ENCODE results near the gene SERPINA12.

DNA sequence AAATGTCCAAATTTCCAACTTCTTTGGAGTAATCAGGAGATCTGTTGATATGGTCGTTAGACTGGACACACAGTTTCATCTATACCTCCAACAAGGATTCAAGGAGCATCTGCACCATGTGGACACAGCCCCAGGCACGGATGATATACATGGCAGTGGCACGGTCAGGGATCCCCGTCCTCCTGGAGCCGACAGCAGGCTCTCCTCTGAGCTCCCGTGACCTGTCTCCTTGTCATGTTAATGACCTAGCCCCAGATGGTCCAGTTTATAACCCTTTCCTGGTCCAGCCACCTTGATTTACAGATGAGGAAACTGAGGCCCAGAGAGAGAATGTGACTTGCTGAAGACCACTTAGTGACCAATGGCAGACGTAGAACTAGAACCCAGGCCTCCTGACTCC, 35.5 kb upstream of the SERPINA12 start:
- TF ChIP-seq CTCF (IDR thresholded peaks at IDR 0.05; ENCODE audit: low read length) (no peak), EZH2 (IDR thresholded peaks at IDR 0.05; ENCODE audit: borderline replicate concordance, low read length) (no peak)
